GM12875 (cell line): ENCODE measurements around the gene HAUS1.
"Not testable (repeated sequence)": the region's sequence is repeated elsewhere in the genome, so short reads cannot be mapped to it uniquely, and the experiment has no call there.

Source experiments
- H3K4me3 ChIP-seq: one replicate; pipeline ENCODE4 v1.5.1; 2011; ENCODE audit warnings: low read depth, low read length, control low read depth
- TF ChIP-seq, protein P1 (sequence below): IDR thresholded peaks from 2 replicates; pipeline ENCODE4 v1.5.1; 2011; ENCODE audit warnings: low read depth, mild to moderate bottlenecking, control low read depth, inconsistent platforms, low read length, moderate library complexity, borderline replicate concordance; ENCODE audit not compliant: insufficient read depth

Gene HAUS1

DNA sequence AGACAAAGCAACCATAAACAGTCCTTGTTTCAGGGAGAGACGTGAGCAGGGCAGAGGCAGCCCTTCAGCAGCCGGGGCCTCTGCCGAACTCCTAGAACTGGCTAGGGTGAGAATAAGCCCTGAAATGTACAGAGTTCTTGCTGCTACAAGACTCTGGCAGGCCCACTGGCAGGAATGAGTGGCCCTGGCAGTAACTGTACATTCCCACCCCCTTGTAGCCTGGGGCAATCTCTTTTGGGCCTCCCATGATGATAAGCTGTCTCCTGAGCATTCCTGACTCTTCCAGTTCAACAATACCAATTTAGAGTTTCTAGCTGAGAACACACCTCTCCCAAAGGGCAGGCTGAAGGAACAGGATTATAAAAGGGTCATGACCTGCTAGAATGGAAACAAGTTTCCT lies 54.3 kb downstream of the HAUS1 start:
- H3K4me3 ChIP-seq = no peak overlapping the region
- TF ChIP-seq, protein P1, sequence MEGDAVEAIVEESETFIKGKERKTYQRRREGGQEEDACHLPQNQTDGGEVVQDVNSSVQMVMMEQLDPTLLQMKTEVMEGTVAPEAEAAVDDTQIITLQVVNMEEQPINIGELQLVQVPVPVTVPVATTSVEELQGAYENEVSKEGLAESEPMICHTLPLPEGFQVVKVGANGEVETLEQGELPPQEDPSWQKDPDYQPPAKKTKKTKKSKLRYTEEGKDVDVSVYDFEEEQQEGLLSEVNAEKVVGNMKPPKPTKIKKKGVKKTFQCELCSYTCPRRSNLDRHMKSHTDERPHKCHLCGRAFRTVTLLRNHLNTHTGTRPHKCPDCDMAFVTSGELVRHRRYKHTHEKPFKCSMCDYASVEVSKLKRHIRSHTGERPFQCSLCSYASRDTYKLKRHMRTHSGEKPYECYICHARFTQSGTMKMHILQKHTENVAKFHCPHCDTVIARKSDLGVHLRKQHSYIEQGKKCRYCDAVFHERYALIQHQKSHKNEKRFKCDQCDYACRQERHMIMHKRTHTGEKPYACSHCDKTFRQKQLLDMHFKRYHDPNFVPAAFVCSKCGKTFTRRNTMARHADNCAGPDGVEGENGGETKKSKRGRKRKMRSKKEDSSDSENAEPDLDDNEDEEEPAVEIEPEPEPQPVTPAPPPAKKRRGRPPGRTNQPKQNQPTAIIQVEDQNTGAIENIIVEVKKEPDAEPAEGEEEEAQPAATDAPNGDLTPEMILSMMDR = no peak

DNA sequence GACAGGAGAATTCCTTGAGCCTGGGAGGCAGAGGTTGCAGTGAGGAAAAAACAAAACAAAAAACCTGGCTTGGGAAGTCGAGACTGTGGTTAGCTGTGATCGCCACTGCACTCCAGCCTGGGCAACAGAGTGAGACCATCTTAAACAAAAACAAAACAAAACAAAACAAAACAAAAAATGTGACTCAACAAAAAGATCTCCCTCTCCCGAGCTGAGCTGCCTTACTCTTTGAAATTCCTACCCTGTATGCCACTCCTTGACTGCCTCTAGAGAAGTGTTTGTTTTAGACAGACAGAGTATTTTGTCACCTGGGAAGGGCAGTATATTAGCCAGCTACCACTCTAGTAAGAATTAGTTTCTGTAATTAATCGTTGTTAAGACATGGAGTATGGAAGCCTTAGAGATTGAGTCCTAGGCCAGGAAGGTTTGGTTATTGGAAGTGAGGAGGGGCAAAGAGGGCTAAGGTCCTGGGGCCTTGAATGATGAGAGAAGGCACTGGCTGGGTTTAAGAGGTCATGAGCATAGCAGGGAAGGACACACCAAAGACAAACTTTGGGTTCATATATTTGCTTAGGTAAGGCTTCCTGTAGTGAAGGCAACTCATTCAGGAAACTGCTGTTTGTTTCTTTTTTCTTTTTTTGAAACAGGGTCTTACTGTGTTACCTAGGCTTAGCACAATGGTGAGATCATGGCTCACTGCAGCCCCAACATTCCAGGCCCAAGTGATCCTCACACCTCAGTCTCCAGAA lies 56.0 kb downstream of the HAUS1 start:
- H3K4me3 ChIP-seq = no peak overlapping the region
- TF ChIP-seq, protein P1 = no peak

DNA sequence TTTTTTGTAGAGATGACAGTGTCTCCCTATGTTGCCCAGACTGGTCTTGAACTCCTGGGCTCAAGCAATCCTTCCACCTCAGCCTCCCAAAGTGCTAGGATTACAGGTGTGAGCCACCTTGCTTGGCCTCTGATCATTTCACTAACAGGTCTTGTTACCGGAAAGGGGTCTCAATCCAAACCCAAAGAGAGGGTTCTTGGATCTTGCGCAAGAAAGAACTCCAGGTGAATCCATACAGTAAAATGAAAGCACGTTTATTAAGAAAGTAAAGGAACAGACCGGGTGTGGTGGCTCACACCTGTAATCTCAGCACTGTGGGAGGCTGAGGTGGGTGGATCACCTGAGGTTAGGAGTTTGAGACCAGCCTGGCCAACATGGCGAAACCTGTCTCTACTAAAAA lies 56.7 kb downstream of the HAUS1 start:
- H3K4me3 ChIP-seq = not testable (repeated sequence)

DNA sequence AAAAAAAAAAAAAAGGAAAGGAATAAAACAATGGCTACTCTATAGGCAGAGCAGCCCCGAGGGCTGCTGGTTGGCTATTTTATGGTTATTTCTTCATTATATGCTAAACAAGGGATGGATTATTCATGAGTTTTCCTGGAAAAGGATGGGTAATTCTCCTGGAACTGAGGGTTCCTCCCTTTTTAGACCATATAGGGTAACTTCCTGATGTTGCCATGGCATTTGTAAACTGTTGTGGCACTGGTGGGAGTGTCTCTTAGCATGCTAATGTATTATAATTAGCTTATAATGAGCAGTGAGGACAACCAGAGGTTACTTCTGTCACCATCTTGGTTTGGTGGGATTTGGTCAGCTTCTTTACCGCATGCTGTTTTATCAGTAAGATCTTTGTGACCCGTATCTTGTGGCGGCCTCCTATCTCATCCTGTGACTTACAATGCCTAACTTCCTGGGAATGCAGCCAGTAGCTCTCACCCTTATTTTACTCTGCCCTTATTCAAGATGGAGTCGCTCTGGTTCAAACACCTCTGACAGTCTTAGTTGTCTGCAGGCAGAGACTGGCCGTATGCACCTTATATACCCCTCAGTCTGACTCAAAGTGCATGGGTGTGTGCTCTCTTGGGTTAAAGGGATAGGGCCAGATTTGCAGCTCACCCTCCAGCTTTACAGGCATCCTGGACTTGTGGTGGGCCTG lies 57.7 kb downstream of the HAUS1 start:
- no peak overlapping the region for H3K4me3 ChIP-seq
- TF ChIP-seq, protein P1 = no peak

DNA sequence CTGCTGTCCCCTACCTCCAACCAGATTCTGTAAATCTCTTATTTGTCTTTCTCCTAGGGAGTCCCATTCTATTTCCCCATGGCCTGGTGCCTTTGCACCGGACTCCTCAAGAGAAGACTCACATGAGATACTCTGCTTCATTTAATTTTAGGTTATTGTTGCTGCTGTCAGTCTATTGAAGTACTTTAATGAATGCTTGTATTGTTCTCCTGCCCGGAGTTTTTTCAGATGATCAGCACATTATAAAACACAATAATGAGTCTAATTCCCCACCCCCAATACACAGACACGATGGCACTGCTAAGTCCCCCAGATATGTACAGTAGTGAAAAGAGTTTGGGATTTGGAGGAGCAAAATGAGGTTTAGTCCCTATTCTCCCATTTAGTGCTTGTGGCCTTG lies 58.9 kb downstream of the HAUS1 start:
- H3K4me3 ChIP-seq = no peak overlapping the region
- TF ChIP-seq, protein P1 = no peak

DNA sequence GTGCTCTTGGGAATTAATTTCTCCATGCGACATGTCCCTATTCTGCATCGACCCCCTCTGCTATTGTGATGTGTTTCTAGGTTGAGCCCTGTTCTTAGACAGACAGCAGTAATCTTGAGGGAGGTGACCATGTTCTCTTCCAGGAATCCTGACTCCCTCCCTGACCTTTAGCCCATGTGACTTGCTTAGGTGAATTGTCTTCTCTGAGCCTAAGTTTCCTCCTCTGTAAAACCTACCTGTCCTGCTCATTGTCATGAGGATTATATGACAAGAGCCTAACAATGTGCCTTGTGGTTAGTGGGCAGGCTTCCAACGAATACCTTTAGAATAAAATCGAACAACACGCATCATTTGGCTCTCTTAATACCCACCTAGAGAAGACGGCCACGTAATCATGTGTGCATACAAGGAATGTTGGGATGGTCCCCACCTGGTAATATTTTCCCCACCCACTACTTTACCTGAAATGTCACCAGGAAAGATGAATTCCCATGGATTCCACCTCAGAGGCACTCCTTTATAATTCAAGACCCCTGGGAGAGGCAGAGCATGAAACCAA lies 59.8 kb downstream of the HAUS1 start:
- TF ChIP-seq, protein P1 = no peak

DNA sequence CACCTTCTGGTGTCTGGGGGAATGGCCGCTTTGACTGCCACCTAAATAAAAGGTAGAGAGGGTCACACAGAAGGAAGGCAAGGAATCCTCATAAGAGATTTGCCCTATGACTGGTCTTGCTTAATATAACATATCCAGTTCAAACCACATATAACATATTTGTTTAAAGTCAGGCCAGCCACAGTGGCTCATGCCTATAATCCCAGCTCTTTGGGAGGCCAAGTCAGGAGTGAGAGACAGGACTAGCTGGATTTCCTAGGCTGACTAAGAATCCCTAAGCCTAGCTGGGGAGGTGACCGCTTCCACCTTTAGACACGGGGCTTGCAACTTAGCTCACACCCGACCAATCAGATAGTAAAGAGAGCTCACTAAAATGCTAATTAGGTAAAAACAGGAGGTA lies 60.3 kb downstream of the HAUS1 start:
- not testable (repeated sequence) for H3K4me3 ChIP-seq

More for the DNA sequence above, 59.8 kb downstream of the HAUS1 start:
- H3K4me3 ChIP-seq = no peak overlapping the region

DNA sequence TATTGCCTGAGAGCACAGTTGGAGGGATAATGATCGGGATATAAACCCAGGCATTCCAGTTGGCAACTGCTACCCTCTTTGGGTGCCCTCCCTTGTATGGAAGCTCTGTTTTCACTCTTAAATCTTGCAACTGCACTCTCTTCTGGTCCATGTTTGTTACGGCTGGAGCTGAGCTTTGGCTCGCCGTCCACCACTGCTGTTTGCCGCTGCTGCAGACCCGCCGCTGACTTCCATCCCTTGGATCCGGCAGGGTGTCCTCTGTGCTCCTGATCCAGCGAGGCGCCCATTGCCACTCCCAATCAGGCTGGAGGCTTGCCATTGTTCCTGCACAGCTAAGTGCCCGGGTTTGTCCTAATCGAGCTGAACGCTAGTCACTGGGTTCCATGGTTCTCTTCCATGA lies 60.7 kb downstream of the HAUS1 start:
- TF ChIP-seq, protein P1 = no peak

More for the DNA sequence above, 60.7 kb downstream of the HAUS1 start:
- H3K4me3 ChIP-seq = no peak overlapping the region
